Testis (tissue), 3 donors: ENCODE measurements around the gene NAB2. TPM values are rescaled to one million over a fixed set of nuclear protein-coding genes. Genes with fewer than 3 reads are reported as not detected.

Experiments
- DNase-seq: peaks from one replicate; pipeline ENCODE4 v3.0.0-alpha.2; 2019
- H3K27ac ChIP-seq, 2 donors: fragments of 200-600 bp; sonication (generic); one replicate each; pipeline ENCODE4 v1.5.1; 2019
- H3K27me3 ChIP-seq: fragments of 200-600 bp; sonication (generic); one replicate; pipeline ENCODE4 v1.5.1; 2019
- H3K36me3 ChIP-seq: fragments of 200-600 bp; sonication (generic); one replicate; pipeline ENCODE4 v1.5.1; 2017; ENCODE audit warnings: low read depth; ENCODE audit errors: missing control alignments
- H3K4me1 ChIP-seq: fragments of 200-600 bp; sonication (generic); one replicate; pipeline ENCODE4 v1.5.1; 2019
- H3K4me3 ChIP-seq, 2 donors: fragments of 200-600 bp; sonication (generic); one replicate each; pipeline ENCODE4 v1.5.1; 2017 to 2019
- H3K9me3 ChIP-seq: fragments of 200-600 bp; sonication (generic); one replicate; pipeline ENCODE4 v1.5.1; 2017
- POLR2A ChIP-seq: fragments of 450-650 bp; IDR thresholded peaks from one replicate; pipeline ENCODE4 v1.6.1; 2017; ENCODE audit warnings: antibody characterized with exemption, mild to moderate bottlenecking, moderate library complexity
- WGBS, 2 donors: methylation state at CpG; one replicate each; pipeline ENCODE4 v1.1.5; 2018; 5-methylcytosine and 5-hydroxymethylcytosine counted together
- intact Hi-C: fragments of 100-400 bp; cut with DNase I; formaldehyde crosslinking; loops from one replicate; pipeline ENCODE4 v1.15.1; 2023; ENCODE audit warnings: low total_unique reads
- polyA plus RNA-seq: library from polyadenylated mRNA; stranded (reverse); fragments of 350-450 nt; fragmentation: Illumina TruSeq; extraction: RNeasy Lipid Tissue Mini Kit (QIAGEN cat#74804); gene quantifications from one replicate; pipeline ENCODE4 v1.2.3, GENCODE V29; 2014; ENCODE audit warnings: low read depth, low replicate concordance; ENCODE audit not compliant: insufficient read depth
- total RNA-seq, 2 donors: library from RNA; depleted of rRNA; stranded (reverse); fragments of >200 nt; gene quantifications; one replicate each; pipeline ENCODE4 v1.2.3, GENCODE V29; 2016
- TF ChIP-seq, protein P1 (sequence below), 3 experiments: fragments of 450-650 bp in 2 of 3; fragments of 200-600 bp in 1 of 3; sonication (generic) in 1 of 3; IDR thresholded peaks; one replicate each; pipeline ENCODE4 v1.5.1; 2016 to 2019; ENCODE audit warnings: antibody characterized with exemption in 3 of 3, mild to moderate bottlenecking in 2 of 3, moderate library complexity in 1 of 3

The NAB2 gene
- total and polyA plus RNA-seq, 3 donors from 2014 or later: 31.4 to 59.5 (median 45.7) TPM

DNA sequence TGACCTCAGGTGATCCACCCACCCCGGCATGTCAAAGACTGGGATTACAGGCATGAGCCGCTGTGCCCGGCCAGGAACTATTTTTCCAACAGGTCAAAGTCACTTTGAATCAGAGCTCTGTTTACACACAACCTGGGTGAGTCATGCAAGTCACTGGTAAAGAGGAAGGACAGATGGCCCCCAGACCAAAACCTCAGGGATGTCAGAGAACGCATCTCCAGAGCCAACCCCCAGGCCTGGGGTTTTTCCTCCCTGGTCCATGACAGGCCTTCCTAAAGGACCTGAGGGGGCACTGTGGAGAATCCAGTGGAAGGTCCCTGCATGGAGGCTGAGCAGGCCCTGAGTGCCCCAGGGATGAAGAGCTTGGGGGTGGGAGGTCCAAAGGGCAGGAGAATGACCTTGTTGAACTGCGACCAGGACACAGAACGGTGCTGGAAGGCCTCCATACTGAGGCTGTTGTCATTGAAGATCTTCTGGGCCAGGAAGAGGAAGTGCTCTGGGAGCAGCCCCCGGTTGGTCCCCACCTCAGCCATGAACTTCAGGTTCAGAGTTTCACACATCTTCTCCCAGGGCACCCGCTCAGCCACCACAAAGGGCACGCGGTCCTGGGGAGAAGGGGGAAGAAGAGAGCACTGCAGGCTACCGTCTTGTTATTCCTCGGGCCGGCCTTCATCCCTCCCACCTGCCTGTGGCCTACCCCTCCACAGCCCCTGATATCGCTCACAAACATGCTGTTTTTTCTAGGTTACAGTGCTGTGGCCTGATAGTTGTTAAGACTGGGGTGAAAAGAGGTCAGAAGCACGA, 13.2 kb downstream of the NAB2 start:
- Histone ChIP-seq H3K4me1 (no peaks in the 10 kb centered on the region), H3K36me3 (no peaks in the 10 kb centered on the region), H3K9me3 (no peaks in the 10 kb centered on the region), H3K27me3 (no peaks in the 10 kb centered on the region), H3K4me3 (no peak overlapping the region), H3K27ac (no peak overlapping the region)
- WGBS, 2 donors: 61 to 65% methylated on average over 15 of the region's 15 CpGs
- intact Hi-C loops: no loop called here
- no peak for DNase-seq
- no peak for TF ChIP-seq POLR2A
- TF ChIP-seq, protein P1, sequence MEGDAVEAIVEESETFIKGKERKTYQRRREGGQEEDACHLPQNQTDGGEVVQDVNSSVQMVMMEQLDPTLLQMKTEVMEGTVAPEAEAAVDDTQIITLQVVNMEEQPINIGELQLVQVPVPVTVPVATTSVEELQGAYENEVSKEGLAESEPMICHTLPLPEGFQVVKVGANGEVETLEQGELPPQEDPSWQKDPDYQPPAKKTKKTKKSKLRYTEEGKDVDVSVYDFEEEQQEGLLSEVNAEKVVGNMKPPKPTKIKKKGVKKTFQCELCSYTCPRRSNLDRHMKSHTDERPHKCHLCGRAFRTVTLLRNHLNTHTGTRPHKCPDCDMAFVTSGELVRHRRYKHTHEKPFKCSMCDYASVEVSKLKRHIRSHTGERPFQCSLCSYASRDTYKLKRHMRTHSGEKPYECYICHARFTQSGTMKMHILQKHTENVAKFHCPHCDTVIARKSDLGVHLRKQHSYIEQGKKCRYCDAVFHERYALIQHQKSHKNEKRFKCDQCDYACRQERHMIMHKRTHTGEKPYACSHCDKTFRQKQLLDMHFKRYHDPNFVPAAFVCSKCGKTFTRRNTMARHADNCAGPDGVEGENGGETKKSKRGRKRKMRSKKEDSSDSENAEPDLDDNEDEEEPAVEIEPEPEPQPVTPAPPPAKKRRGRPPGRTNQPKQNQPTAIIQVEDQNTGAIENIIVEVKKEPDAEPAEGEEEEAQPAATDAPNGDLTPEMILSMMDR (IDR thresholded peaks at IDR 0.05): no peak

DNA sequence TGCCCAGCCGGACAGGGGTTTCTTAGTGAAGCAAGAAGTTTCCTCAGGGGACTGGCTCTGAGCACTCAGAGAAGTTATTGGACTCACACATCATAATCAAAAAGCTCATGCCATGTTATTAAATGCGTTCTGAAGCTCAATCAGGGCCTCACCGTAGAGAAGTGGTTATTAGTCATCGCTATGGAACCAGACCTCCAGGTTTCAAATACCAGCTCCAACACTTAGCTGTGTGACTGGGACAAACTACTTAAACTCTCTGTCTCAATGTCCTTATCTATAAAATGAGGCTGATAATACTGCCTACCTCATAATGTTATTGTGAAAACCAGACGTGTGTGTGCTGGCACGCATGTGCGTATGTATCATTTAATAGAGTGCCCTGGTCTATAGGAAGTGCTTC, 14.9 kb downstream of the NAB2 start:
- Histone ChIP-seq H3K27ac (no peak overlapping the region), H3K27me3 (no peaks in the 10 kb centered on the region), H3K9me3 (no peaks in the 10 kb centered on the region), H3K4me1 (peaks cover 3% of the 10 kb centered on the region), H3K4me3 (no peak overlapping the region), H3K36me3 (no peaks in the 10 kb centered on the region)
- WGBS, 2 donors: 90 to 93% methylated on average over 7 of the region's 7 CpGs
- intact Hi-C loops: no loop called here
- TF ChIP-seq POLR2A: no peak
- TF ChIP-seq, protein P1 (IDR thresholded peaks at IDR 0.05): no peak
- DNase-seq: no peak

DNA sequence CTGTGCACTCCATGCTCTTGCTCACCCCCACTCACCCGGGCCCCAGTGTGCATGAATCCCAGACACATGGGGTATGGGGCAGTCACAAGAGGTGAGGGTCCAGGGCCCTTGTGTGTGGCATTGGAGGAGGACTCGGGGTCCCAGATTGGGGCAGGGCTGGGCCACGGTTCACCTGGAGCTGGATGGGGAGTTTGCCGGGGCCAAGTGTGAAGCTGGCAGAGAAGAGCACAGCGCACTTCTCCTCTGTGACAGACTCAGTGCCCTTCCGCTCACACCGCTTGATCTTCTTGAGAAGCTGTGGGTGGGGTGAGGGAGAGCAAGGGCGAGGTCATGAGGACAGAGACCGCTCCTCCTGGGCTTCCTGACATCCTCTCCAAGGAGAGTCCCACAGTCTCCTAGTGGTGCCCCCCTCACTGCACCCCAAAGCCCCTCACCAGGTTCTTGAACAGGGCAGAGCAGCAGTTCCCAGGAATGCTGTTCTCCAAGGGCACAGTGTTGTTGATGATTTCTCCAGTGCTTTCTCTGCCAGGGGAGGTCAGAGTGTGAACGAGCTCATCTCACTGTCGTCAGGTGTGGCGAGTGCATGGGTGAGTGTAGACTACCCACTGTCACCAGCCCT, 15.5 kb downstream of the NAB2 start:
- no peaks in the 10 kb centered on the region for H3K36me3 ChIP-seq
- WGBS, 2 donors: 93 to 96% methylated on average over 12 of the region's 12 CpGs
- no peak for DNase-seq
- intact Hi-C loops: no loop called here
- H3K27me3 ChIP-seq: no peaks in the 10 kb centered on the region
- no peaks in the 10 kb centered on the region for H3K9me3 ChIP-seq
- no peak for TF ChIP-seq POLR2A
- TF ChIP-seq, protein P1 (IDR thresholded peaks at IDR 0.05): no peak
- H3K27ac ChIP-seq: no peak overlapping the region
- no peak overlapping the region for H3K4me3 ChIP-seq
- H3K4me1 ChIP-seq: peaks cover 7% of the 10 kb centered on the region

DNA sequence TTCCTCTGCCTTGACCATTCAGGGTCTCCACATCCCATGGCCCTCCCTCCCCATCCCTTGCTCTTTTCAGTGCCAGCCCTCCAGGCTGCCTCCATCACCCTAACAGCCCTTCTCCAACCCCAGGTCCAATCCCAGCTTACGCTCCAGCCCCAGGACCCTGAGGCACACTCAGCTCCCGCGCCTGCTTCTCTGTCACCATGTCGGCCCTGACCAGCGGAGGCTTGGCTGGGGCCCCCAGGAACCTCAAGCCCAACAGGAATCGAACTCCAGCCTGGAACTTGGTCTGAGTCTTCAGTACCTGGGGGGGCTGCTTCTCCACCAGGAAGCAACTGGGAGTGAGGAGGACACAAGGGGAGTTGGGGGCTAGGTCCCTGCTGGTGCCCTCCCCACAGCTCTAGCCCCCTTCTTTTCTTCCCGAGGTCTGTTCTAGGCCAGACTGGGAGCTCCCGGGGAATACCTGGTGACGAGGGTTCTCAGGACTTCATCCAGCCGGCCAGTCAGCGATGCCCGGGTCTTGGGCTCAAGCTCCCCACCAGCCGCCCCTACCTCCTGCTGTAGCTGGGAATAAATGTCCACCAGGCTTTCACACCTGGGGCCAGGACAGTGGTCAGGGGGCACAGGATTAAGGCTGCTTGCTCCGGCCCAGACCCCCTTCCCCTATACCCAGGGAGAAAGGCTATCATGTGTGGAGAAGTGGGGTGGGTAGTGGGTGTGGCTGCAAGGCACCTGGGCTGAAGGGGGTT, 16.3 kb downstream of the NAB2 start:
- WGBS, 2 donors: 90 to 97% methylated on average over 11 to 14 of the region's 14 CpGs
- no peak for DNase-seq
- no peaks in the 10 kb centered on the region for H3K36me3 ChIP-seq
- H3K27ac ChIP-seq: no peak overlapping the region
- H3K27me3 ChIP-seq: no peaks in the 10 kb centered on the region
- no peaks in the 10 kb centered on the region for H3K9me3 ChIP-seq
- intact Hi-C loops: no loop called here
- H3K4me1 ChIP-seq: peaks cover 12% of the 10 kb centered on the region
- no peak overlapping the region for H3K4me3 ChIP-seq
- no peak for TF ChIP-seq POLR2A
- TF ChIP-seq, protein P1 (IDR thresholded peaks at IDR 0.05): no peak
